Activated CD4-positive, alpha-beta memory T cell treated with anti-CD3 and anti-CD28 coated beads, Interleukin-2, amount 10 ng/mL, durations not matched to agents 7 days and 5 days (primary cell): Measurements from ENCODE around the gene MICAL1. TPM values are rescaled to one million over a fixed set of nuclear protein-coding genes. Genes with fewer than 3 reads are reported as not detected.

Experiments
- CTCF ChIA-PET: fragments of 350-600 bp; sonication (Branson Sonifier 250); formaldehyde crosslinking; loops from one replicate; lab custom pipeline; 2021; ENCODE audit warnings: antibody characterized with exemption, inconsistent platforms; lab: Charles Lee
- POLR2A ChIA-PET: fragments of 350-600 bp; sonication (Branson Sonifier 250); formaldehyde crosslinking; loops from one replicate; lab custom pipeline; 2021; ENCODE audit warnings: antibody characterized with exemption; lab: Charles Lee
- DNase-seq: peaks from one replicate; pipeline ENCODE4 v3.0.0-alpha.2; 2020
- H3K27ac Mint-ChIP-seq: one replicate; pipeline ENCODE4 v1.8.0; 2021; ENCODE audit warnings: mild to moderate bottlenecking, mixed read lengths
- H3K27me3 Mint-ChIP-seq: one replicate; pipeline ENCODE4 v1.8.0; 2021; ENCODE audit warnings: mixed read lengths
- H3K36me3 Mint-ChIP-seq: one replicate; pipeline ENCODE4 v1.8.0; 2021; ENCODE audit warnings: low read depth, mixed read lengths
- H3K4me1 Mint-ChIP-seq: one replicate; pipeline ENCODE4 v1.8.0; 2021; ENCODE audit warnings: mixed read lengths
- H3K4me3 Mint-ChIP-seq: one replicate; pipeline ENCODE4 v1.8.0; 2021; ENCODE audit warnings: mild to moderate bottlenecking, mixed read lengths
- H3K9me3 Mint-ChIP-seq: one replicate; pipeline ENCODE4 v1.8.0; 2021; ENCODE audit warnings: mixed read lengths
- total RNA-seq, 2 experiments: library from RNA; stranded (reverse); gene quantifications; one replicate each; pipeline ENCODE4 v1.2.3, GENCODE V29; 2021

The MICAL1 gene
- total RNA-seq, 2 experiments from 2014 or later = 125 to 128 TPM

DNA sequence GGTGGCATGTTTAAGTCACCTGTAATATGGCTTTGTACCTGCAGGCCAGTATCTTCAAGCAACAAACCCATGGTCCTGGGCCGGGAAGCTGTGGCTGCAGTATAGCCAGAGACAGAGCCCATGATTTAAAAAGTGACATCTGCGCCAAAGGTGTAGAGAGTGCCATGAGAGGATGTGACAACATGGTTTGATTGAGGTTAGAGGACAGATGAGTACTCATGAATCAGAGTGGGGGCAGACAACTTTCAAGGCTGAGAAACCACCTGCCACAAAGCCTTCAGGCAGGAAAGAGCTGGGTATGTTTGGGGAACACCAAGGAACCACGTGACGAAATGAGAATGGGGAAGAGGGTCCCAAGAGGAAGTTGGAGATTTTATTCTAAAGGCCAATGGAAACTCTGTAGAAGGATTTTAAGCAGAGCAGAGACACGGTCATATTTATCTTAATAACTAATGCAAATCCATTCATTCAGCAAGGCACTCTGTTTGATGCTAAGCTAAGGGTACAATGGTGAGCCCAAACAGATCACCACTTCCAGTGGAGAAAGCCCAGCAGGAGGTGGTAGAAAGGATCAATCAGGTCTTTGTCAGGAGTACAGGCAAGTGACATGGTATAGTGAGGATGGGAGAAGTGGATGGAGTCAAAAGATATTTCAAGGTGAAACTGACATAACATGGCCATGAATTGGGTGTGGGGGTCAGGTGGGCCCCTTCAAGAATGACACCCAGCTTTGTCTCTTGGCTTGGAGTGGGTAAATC is 3.4 kb upstream of the MICAL1 start:
- H3K9me3 Mint-ChIP-seq = peaks cover 3% of the 10 kb centered on the region
- peak; percentile 59 for DNase-seq
- no peaks in the 10 kb centered on the region for H3K27me3 Mint-ChIP-seq
- CTCF ChIA-PET = interaction anchor here (0.9 to 3.3 kb wide), 5 partner anchors 21 to 581 kb away, joined by 3 to 12 read pairs (median 5); partner anchors contain the start of gene CD164
- peaks cover 63% of the 10 kb centered on the region for H3K4me1 Mint-ChIP-seq
- H3K4me3 Mint-ChIP-seq = no peak overlapping the region
- peaks cover 39% of the 10 kb centered on the region for H3K36me3 Mint-ChIP-seq
- POLR2A ChIA-PET = interaction anchor here (0.7 to 13.3 kb wide), 11 partner anchors 10 to 365 kb away, joined by 3 to 243 read pairs (median 4); partner anchors contain the start of genes CD164, PPIL6, SMPD2 and ZBTB24
- peak overlapping the region; percentile 69 for H3K27ac Mint-ChIP-seq

DNA sequence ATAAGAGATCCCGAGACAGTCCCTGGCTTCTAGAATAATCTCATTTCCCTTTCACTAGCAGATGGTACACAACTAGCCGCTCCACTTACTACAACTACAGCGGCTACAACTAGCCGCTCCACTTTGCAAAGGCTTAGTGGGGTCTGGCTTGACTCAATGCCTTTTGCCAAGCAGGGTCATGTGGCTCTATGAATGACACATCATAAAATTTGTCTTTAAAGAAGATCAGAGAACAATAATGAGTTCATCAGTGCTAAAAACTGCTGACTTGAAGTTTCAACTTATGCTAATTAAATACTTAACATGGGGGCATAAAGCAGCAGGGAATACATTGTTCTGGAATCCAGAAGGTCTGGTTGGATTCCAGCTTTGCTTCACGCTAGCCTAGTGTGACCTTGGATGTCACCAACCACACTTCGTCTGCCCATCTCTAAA is 2.0 kb upstream of the MICAL1 start:
- Mint-ChIP-seq H3K27me3 (no peaks in the 10 kb centered on the region), H3K9me3 (peaks cover 3% of the 10 kb centered on the region), H3K27ac (peak overlapping the region; percentile 69), H3K36me3 (peaks cover 36% of the 10 kb centered on the region), H3K4me3 (peak overlapping the region; percentile 97), H3K4me1 (peaks cover 75% of the 10 kb centered on the region)
- DNase-seq = no peak
- ChIA-PET CTCF (interaction anchor here (0.6 to 3.8 kb wide), 4 partner anchors 34 to 236 kb away, joined by 3 to 19 read pairs (median 10); partner anchors contain the start of gene CD164), POLR2A (interaction anchor here (1.1 to 13.3 kb wide), 6 partner anchors 14 to 84 kb away, joined by 3 to 243 read pairs (median 84); partner anchors contain the start of genes CD164, PPIL6, SMPD2 and ZBTB24)

DNA sequence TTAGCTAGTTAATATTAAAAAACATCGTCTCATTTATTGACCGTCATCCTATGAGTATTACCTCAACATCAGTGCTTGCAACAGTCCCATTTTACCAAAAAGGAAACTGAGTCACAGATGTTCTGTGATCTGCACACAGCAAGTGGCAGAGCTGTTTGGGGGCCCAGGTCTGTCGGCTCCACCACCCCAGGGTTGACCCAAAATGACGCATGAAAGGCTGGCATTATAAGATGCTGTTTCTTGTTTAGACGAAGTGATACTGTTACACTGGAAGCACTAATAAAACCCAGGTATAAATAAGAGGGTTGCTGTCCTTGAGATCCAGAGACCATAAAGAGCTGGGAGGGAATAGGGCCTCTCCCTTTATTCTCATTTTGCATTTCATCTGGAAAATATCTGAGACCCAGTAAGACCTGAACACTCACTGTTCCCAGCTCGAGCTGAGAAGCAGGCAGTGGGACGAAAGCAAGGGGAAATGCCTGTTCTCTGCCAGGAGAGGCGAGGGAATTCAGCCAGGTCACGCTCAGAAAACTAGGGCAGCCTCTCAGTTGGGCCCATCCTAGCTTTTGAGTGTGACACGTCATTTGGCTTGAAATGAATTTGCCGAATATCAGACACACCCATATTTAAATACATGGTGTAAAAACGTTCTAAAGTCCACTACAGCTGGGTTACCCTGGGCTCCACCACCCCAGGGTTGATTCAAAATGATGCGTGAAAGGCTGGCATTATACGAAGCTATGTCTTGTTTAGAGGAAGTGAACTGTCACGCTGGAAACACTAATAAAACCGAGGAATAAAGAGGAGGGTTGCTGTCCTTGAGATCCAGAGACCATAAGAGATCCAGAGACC is 1.4 kb upstream of the MICAL1 start:
- no peak for DNase-seq
- Mint-ChIP-seq H3K27ac (peak overlapping the region; percentile 69), H3K4me3 (peak overlapping the region; percentile 97), H3K27me3 (no peaks in the 10 kb centered on the region), H3K4me1 (peaks cover 75% of the 10 kb centered on the region), H3K36me3 (peaks cover 35% of the 10 kb centered on the region), H3K9me3 (peaks cover 3% of the 10 kb centered on the region)
- POLR2A ChIA-PET = interaction anchor here (1.1 to 13.3 kb wide), 7 partner anchors 13 to 83 kb away, joined by 3 to 243 read pairs (median 45); partner anchors contain the start of genes CD164, PPIL6, SMPD2 and ZBTB24
- CTCF ChIA-PET = interaction anchor here (0.6 to 6.6 kb wide), 11 partner anchors 8 to 1151 kb away, joined by 3 to 36 read pairs (median 5); partner anchors contain the start of genes CD164, PPIL6 and SMPD2

DNA sequence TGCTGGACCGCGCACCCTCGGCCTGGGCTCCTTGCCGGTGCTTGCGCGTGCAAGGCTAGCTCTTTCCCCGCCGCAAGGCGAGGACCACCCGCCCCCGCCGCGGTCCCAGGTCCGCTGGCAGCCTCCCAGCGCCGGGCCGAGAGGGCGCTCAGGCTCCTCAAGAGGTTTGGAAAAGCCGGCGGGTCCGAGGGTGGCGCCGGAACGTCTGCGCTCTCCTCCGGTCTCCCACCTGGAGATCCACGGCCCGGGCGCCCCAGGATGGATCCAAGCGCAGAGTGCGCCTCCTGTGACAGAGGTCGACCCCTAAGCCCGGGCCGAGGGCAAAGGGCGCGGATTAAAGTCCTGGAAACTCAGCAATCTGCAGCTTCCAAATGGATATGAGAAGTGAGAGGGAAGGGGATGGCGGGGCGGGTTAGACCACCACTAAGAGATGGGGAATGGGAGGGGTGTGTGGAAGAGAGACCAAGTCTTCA is 575 bp upstream of the MICAL1 start:
- no peaks in the 10 kb centered on the region for H3K9me3 Mint-ChIP-seq
- H3K4me1 Mint-ChIP-seq = peaks cover 78% of the 10 kb centered on the region
- H3K27me3 Mint-ChIP-seq = no peaks in the 10 kb centered on the region
- POLR2A ChIA-PET = interaction anchor here (0.6 to 13.3 kb wide), 11 partner anchors 13 to 361 kb away, joined by 3 to 243 read pairs (median 14); partner anchors contain the start of genes AK9, CD164, CEP57L1 and FIG4
- peak overlapping the region; percentile 97 for H3K4me3 Mint-ChIP-seq
- DNase-seq = no peak
- H3K36me3 Mint-ChIP-seq = peaks cover 35% of the 10 kb centered on the region
- CTCF ChIA-PET = interaction anchor here (0.6 to 6.6 kb wide), 11 partner anchors 9 to 1152 kb away, joined by 3 to 36 read pairs (median 5); partner anchors contain the start of genes CD164, PPIL6 and SMPD2
- H3K27ac Mint-ChIP-seq = peak overlapping the region; percentile 69

DNA sequence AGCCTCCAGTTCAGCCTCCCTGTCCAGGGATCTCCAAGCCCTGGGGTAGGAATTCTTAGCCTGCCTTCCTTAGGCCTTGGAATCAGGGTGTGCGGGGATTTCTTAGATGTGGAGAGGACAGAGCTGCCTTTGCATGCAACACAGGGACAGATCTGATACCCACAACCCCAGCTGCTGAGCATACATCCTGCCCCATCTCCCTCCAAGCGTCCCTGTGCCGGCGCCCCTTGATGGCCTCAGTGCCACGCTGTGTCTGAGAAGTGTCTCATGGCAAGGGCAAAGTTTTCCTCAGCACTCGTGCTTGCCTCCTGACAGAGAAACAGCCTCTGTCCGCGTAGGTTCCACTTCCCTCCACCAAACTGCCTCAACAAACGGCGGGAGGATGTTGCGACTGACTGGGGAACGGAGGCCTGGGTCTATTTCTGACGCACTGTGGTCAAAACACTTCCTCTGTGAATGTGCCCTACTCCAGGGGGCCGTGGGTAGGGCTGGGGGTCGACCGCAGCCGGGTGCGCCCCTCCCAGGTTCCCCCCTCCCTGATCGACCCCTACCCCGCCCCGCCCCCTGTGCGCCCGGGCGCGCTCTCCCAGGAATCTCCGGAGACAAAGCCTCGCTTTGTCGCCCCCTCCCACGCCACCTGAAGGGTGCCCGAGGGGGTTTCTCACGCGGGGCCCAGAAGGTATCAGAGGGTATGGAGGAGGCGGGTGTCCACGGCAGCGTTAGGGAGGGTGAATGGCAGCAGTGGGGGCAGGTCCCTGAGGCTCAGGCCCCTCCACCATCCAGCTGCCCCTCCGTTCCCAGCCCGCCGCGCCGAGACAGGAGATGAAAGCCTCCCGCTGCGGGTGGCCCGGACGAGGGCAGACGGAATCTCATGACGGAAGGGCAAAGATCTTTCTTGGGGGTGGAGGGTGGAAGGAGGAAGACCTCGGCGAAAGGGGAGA is 806 bp downstream of the MICAL1 start:
- no peaks in the 10 kb centered on the region for H3K27me3 Mint-ChIP-seq
- peak overlapping the region; percentile 98 for H3K27ac Mint-ChIP-seq
- H3K4me3 Mint-ChIP-seq = peak overlapping the region; percentile 97
- H3K9me3 Mint-ChIP-seq = no peaks in the 10 kb centered on the region
- peaks cover 81% of the 10 kb centered on the region for H3K4me1 Mint-ChIP-seq
- DNase-seq = peak; percentile 79
- ChIA-PET CTCF (interaction anchor here (0.7 to 6.6 kb wide), 9 partner anchors 13 to 585 kb away, joined by 3 to 36 read pairs (median 6); partner anchors contain the start of genes CD164, PPIL6 and SMPD2), POLR2A (interaction anchor here (0.7 to 13.3 kb wide), 14 partner anchors 9 to 360 kb away, joined by 3 to 243 read pairs (median 7); partner anchors contain the start of genes AK9, CD164, CEP57L1 and FIG4)
- H3K36me3 Mint-ChIP-seq = peaks cover 41% of the 10 kb centered on the region

DNA sequence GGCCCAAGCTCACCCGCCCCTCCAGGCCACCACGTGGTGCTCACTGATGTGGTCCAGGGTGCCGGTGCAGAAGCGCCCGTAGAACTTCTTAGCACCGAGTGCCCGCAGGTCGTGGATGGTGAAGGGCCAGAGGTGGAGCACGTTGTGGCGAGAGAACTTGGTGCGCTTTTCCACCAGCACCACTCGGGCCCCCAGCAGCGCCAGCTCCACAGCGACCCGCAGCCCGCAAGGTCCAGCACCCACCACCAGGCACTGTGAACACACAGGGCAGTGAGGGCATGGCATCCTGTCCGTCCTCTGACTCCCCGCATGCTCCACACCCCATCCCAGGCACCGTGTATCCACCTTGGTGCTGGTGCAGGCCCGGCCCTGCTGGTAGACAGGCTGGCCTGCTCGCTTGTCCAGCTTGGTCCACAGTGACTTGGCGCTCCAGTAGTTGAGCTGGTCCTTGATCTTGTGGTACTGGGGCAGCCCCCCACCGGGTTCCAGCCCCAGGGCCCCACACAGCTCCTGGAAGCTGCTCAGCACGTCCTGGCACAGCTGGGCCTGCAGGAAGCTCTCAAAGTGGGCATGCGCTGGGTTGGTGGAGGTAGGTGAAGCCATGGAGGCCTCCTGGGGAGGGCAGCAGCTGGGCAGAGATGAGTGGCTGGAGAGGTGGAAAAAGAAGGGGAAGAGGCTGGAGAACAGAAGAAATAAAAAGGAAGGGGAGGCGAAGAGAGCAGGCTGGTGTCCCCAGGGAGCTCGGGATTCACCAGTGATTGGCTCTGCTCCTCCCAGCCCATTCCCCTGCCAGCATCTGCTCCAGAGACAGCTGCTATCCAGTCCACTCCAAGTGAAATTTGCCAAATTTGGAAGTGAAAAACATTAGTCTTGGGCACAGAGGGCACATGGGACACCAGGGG is 1.7 kb downstream of the MICAL1 start:
- POLR2A ChIA-PET = interaction anchor here (0.9 to 13.3 kb wide), 13 partner anchors 10 to 359 kb away, joined by 3 to 243 read pairs (median 6); partner anchors contain the start of genes AK9, CD164, CEP57L1 and FIG4
- Mint-ChIP-seq H3K27me3 (no peaks in the 10 kb centered on the region), H3K36me3 (peaks cover 46% of the 10 kb centered on the region), H3K27ac (peak overlapping the region; percentile 98), H3K9me3 (no peaks in the 10 kb centered on the region), H3K4me3 (peak overlapping the region; percentile 97), H3K4me1 (peaks cover 82% of the 10 kb centered on the region)
- no peak for DNase-seq
- CTCF ChIA-PET = interaction anchor here (0.8 to 6.6 kb wide), 4 partner anchors 12 to 586 kb away, joined by 3 to 36 read pairs (median 12); partner anchors contain the start of genes CD164, PPIL6 and SMPD2

DNA sequence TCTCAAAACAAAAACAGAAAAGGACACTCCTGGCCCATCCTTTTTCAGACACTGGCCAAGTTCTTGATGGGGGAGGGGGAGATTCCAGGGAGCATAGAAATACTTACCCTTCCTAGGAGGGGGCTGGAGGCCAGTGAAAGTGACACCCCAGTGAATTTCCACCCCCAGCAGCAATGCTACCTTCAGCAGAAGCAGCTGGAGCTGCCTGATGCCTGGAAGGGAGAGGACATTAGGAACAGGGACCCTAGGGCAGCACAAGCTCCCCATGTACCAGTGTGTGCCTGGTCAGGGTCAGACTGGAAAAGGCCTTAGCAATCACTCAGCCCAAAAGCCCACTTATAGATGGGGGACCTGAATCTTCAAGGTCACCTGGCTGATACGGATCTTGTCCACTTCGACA is 2.4 kb downstream of the MICAL1 start:
- POLR2A ChIA-PET = interaction anchor here (1.0 to 13.3 kb wide), 6 partner anchors 10 to 358 kb away, joined by 3 to 243 read pairs (median 84); partner anchors contain the start of genes CD164, CEP57L1, PPIL6 and SESN1
- H3K27ac Mint-ChIP-seq = peak overlapping the region; percentile 63
- peak overlapping the region; percentile 97 for H3K4me3 Mint-ChIP-seq
- CTCF ChIA-PET = interaction anchor here (6.6 kb wide), 1 partner anchor 11 kb away, joined by 36 read pairs; the partner anchor contains the start of genes PPIL6 and SMPD2
- H3K9me3 Mint-ChIP-seq = no peaks in the 10 kb centered on the region
- H3K36me3 Mint-ChIP-seq = peaks cover 51% of the 10 kb centered on the region
- peaks cover 80% of the 10 kb centered on the region for H3K4me1 Mint-ChIP-seq
- H3K27me3 Mint-ChIP-seq = no peaks in the 10 kb centered on the region
- DNase-seq = no peak

DNA sequence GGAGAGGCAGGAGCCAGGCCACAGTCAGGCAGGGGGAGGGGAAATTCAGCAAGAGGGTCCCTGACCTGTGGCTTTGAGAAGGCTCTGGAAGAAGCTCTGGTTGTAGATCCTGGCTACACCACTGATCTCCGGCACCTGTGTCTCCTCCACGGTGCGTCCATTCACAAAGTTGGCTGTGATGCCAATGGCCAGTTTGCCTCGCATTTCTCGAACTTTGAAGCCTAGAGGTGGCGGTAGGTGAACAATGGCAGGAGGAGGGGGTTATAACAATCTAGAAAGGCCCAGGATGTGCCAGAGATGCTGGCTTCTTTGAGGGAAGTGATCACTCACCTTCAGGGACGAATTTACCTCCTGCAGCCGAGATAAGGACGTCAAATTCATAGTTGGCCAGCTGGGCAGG is 3.4 kb downstream of the MICAL1 start:
- DNase-seq = no peak
- Mint-ChIP-seq H3K4me1 (peaks cover 75% of the 10 kb centered on the region), H3K9me3 (no peaks in the 10 kb centered on the region), H3K27ac (peak overlapping the region; percentile 52), H3K4me3 (no peak overlapping the region), H3K27me3 (no peaks in the 10 kb centered on the region), H3K36me3 (peaks cover 53% of the 10 kb centered on the region)
- ChIA-PET POLR2A (interaction anchor here (0.9 to 13.3 kb wide), 4 partner anchors 9 to 69 kb away, joined by 3 to 243 read pairs (median 132); partner anchors contain the start of genes CD164, PPIL6, SMPD2 and ZBTB24), CTCF (interaction anchor here (6.6 kb wide), 1 partner anchor 10 kb away, joined by 36 read pairs; the partner anchor contains the start of genes PPIL6 and SMPD2)

DNA sequence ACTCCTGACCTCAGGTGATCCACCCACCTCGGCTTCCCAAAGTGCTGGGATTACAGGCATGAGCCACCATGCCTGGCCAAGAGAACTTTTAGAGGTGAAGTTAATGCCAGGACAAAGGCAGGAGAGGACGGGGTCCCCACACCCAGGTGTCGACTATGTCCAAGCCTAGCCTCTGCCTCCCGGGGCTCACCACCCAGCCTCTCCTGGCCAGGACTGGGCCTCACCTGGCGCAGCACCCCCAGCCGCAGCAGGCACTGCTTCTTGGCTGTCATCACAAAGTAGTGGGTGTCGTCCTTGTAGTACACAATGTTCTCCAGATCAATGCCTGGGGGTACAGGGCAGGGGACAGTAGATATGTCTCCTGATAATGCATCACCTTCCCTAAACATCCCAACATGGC is 4.2 kb downstream of the MICAL1 start:
- Mint-ChIP-seq H3K27me3 (no peaks in the 10 kb centered on the region), H3K9me3 (no peaks in the 10 kb centered on the region), H3K4me3 (no peak overlapping the region), H3K36me3 (peaks cover 56% of the 10 kb centered on the region), H3K27ac (peak overlapping the region; percentile 52), H3K4me1 (peaks cover 70% of the 10 kb centered on the region)
- no peak for DNase-seq
- ChIA-PET POLR2A (interaction anchor here (0.9 to 13.3 kb wide), 4 partner anchors 8 to 68 kb away, joined by 3 to 243 read pairs (median 132); partner anchors contain the start of genes CD164, PPIL6, SMPD2 and ZBTB24), CTCF (interaction anchor here (0.5 to 6.6 kb wide), 2 partner anchors 9 to 27 kb away, joined by 3 to 36 read pairs; partner anchors contain the start of genes PPIL6 and SMPD2)

DNA sequence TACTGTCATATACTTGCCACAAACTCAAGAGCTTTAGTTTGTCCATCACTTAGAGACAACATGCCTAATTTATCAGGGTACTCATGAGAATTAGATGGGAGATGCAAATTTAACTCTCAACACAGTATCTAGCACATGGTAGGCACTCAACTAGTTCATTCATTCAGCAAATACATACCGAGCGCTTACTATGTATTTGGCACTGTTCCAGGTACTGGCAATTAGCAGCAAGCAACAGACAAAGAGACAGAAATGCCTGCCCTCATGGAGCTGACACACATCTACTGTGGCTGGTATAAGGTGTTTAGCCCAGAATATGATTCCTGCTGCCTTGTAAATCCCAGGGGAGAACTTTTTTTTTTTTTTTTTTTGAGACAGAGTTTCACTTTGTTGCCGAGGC is 4.8 kb downstream of the MICAL1 start:
- POLR2A ChIA-PET = interaction anchor here (1.8 to 13.3 kb wide), 2 partner anchors 7 to 68 kb away, joined by 6 to 243 read pairs; partner anchors contain the start of genes PPIL6 and SMPD2
- Mint-ChIP-seq H3K27ac (no peak overlapping the region), H3K4me1 (peaks cover 71% of the 10 kb centered on the region), H3K4me3 (no peak overlapping the region), H3K9me3 (no peaks in the 10 kb centered on the region), H3K36me3 (peaks cover 58% of the 10 kb centered on the region), H3K27me3 (no peaks in the 10 kb centered on the region)
- CTCF ChIA-PET = interaction anchor here (1.1 to 6.6 kb wide), 2 partner anchors 9 to 35 kb away, joined by 3 to 36 read pairs; partner anchors contain the start of genes PPIL6 and SMPD2
- no peak for DNase-seq
